ENCODE measurements around the gene PIGT.

PIGT gene

GRCh38 chr20:45374966-45375365 is 41.0 kb upstream of the PIGT start:
- TF ChIP-seq CTCF (IDR thresholded peaks at IDR 0.05; ENCODE audit: insufficient read depth, low read length, missing control alignments): no peak
- CTCF ChIA-PET: interaction anchor here (1.3 to 11.8 kb wide), 12 partner anchors 13 to 399 kb away, joined by 3 to 191 read pairs (median 16); partner anchors contain the start of genes PIGT and SYS1
- no peak overlapping the region for H3K4me3 ChIP-seq (ENCODE audit: low read depth, low read length)
- no peak for DNase-seq (ENCODE audit: low read depth, low spot score)
- POLR2A ChIA-PET: no interaction called here

GRCh38 chr20:45377269-45377668 is 38.7 kb upstream of the PIGT start:
- POLR2A ChIA-PET: no interaction called here
- CTCF ChIA-PET: interaction anchor here (1.5 to 11.8 kb wide), 4 partner anchors 15 to 394 kb away, joined by 5 to 191 read pairs (median 107); partner anchors contain the start of gene SYS1
- no peak for DNase-seq (ENCODE audit: low read depth, low spot score)
- no peak for TF ChIP-seq CTCF (IDR thresholded peaks at IDR 0.05; ENCODE audit: insufficient read depth, low read length, missing control alignments)
- H3K4me3 ChIP-seq (ENCODE audit: low read depth, low read length): no peak overlapping the region

- no peak within 1 kb of the TSS for H3K4me3 ChIP-seq (ENCODE audit: low read depth, low read length)
- CTCF ChIA-PET: interaction anchor here (1.6 to 11.0 kb wide), 2 partner anchors 16 to 59 kb away, joined by 4 to 191 read pairs; partner anchors contain the start of gene SYS1
- DNase-seq (ENCODE audit: low read depth, low spot score): no peak
- no peak for TF ChIP-seq CTCF (IDR thresholded peaks at IDR 0.05; ENCODE audit: insufficient read depth, low read length, missing control alignments)
- POLR2A ChIA-PET: no interaction called here
Observed at GRCh38 chr20:45378191-45378590, 37.8 kb upstream of the PIGT start, which contains the start of gene TP53TG5. Gene TP53TG5, minus strand, starts transcription at chr20:45378325. Its CDS starts 89 bp downstream, at chr20:45378236.

- no peak for TF ChIP-seq CTCF (IDR thresholded peaks at IDR 0.05; ENCODE audit: insufficient read depth, low read length, missing control alignments)
- POLR2A ChIA-PET: no interaction called here
Observed at GRCh38 chr20:45387274-45387673, 28.7 kb upstream of the PIGT start.

GRCh38 chr20:45390931-45391330 is 25.0 kb upstream of the PIGT start:
- CTCF ChIA-PET: interaction anchor here (3.2 kb wide), 1 partner anchor 17 kb away, joined by 22 read pairs; no protein-coding TSS in a partner anchor
- POLR2A ChIA-PET: no interaction called here
- no peak overlapping the region for H3K4me3 ChIP-seq (ENCODE audit: low read depth, low read length)
- TF ChIP-seq CTCF (IDR thresholded peaks at IDR 0.05; ENCODE audit: insufficient read depth, low read length, missing control alignments): no peak
- DNase-seq (ENCODE audit: low read depth, low spot score): no peak

More at GRCh38 chr20:45387274-45387673, 28.7 kb upstream of the PIGT start:
- no peak for DNase-seq (ENCODE audit: low read depth, low spot score)
- no peak overlapping the region for H3K4me3 ChIP-seq (ENCODE audit: low read depth, low read length)
- CTCF ChIA-PET: interaction anchor here (1.2 to 6.9 kb wide), 4 partner anchors 11 to 50 kb away, joined by 4 to 55 read pairs (median 4); partner anchors contain the start of gene SYS1

GRCh38 chr20:45391559-45391958 is 24.4 kb upstream of the PIGT start:
- no peak overlapping the region for H3K4me3 ChIP-seq (ENCODE audit: low read depth, low read length)
- no peak for TF ChIP-seq CTCF (IDR thresholded peaks at IDR 0.05; ENCODE audit: insufficient read depth, low read length, missing control alignments)
- DNase-seq (ENCODE audit: low read depth, low spot score): no peak
- ChIA-PET CTCF (interaction anchor here (3.2 kb wide), 1 partner anchor 18 kb away, joined by 22 read pairs; no protein-coding TSS in a partner anchor), POLR2A (no interaction called here)
